GM23338 (cell line): Measurements from ENCODE around the gene LYRM2.

Experiments
- CREB1 ChIP-seq: fragments of 250-450 bp; sonication (Bioruptor Pico); IDR thresholded peaks from 2 replicates; pipeline ENCODE4 v1.5.0; 2020; ENCODE audit warnings: low read depth, mild to moderate bottlenecking, moderate library complexity
- EZH2 ChIP-seq: fragments of 200-600 bp; sonication (generic); IDR thresholded peaks from one replicate; pipeline ENCODE4 v1.8.0; 2017; ENCODE audit warnings: antibody characterized with exemption, mild to moderate bottlenecking, low read depth; ENCODE audit not compliant: unreplicated experiment
- EZH2phosphoT487 ChIP-seq: fragments of 200-600 bp; sonication (generic); IDR thresholded peaks from one replicate; pipeline ENCODE4 v1.8.1; 2018; ENCODE audit warnings: antibody characterized with exemption; ENCODE audit not compliant: unreplicated experiment
- JUNB ChIP-seq: IDR thresholded peaks from one replicate; pipeline ENCODE4 v1.6.1; 2016; ENCODE audit warnings: antibody characterized with exemption; ENCODE audit not compliant: unreplicated experiment
- NANOG ChIP-seq: IDR thresholded peaks from 2 replicates; pipeline ENCODE4 v1.6.1; 2016; ENCODE audit warnings: antibody characterized with exemption, borderline replicate concordance
- POLR2AphosphoS5 ChIP-seq: IDR thresholded peaks from 2 replicates; pipeline ENCODE4 v1.6.1; 2016; ENCODE audit warnings: antibody characterized with exemption, low read depth
- STAT1 ChIP-seq: IDR thresholded peaks from one replicate; pipeline ENCODE4 v1.6.1; 2016; ENCODE audit warnings: antibody characterized with exemption; ENCODE audit not compliant: unreplicated experiment
- ZNF331 ChIP-seq: fragments of 250-450 bp; sonication (Bioruptor Pico); IDR thresholded peaks from 2 replicates; pipeline ENCODE4 v1.5.0; 2020; ENCODE audit warnings: low read depth, mild to moderate bottlenecking, moderate library complexity
- TF ChIP-seq, protein P1 (sequence below), 2 experiments: fragments of 200-600 bp in 1 of 2; sonication (generic) in 1 of 2; conservative IDR thresholded peaks; 2 replicates each; pipeline versions ENCODE4 v1.5.1 to v1.6.1; 2016 to 2017; ENCODE audit warnings: antibody characterized with exemption in 2 of 2, low read depth in 2 of 2, mild to moderate bottlenecking in 2 of 2, moderate library complexity in 1 of 2
- TF ChIP-seq, protein P2 (sequence below): IDR thresholded peaks from one replicate; pipeline ENCODE4 v1.6.1; 2018; ENCODE audit warnings: antibody characterized with exemption; ENCODE audit not compliant: unreplicated experiment

DNA sequence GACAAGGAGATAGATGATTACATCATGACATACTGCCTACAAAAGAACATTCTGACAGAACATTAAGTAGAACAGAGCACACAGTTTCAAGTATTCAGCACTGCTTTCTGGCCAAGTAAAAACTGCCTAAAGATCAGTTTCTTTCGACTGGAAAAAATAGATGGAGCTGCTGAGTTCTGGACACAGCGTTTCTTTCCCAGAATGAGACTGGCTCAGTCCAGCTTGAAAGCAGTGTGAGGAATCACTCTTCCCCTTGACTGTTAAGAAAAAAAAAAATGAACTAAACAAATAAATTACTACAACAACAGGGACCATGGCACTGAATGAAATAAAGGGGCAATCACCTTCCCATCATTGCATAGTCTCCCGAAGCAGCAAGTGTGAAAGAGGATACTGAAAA, 4.4 kb upstream of the LYRM2 start:
- TF ChIP-seq, protein P1, sequence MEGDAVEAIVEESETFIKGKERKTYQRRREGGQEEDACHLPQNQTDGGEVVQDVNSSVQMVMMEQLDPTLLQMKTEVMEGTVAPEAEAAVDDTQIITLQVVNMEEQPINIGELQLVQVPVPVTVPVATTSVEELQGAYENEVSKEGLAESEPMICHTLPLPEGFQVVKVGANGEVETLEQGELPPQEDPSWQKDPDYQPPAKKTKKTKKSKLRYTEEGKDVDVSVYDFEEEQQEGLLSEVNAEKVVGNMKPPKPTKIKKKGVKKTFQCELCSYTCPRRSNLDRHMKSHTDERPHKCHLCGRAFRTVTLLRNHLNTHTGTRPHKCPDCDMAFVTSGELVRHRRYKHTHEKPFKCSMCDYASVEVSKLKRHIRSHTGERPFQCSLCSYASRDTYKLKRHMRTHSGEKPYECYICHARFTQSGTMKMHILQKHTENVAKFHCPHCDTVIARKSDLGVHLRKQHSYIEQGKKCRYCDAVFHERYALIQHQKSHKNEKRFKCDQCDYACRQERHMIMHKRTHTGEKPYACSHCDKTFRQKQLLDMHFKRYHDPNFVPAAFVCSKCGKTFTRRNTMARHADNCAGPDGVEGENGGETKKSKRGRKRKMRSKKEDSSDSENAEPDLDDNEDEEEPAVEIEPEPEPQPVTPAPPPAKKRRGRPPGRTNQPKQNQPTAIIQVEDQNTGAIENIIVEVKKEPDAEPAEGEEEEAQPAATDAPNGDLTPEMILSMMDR (conservative IDR thresholded peaks at IDR 0.05; ENCODE audit: low read depth in 2 of 2) = no peak
- TF ChIP-seq EZH2 (no peak), POLR2AphosphoS5 (no peak), EZH2phosphoT487 (no peak), ZNF331 (CRISPR knock-in tag) (no peak), CREB1 (CRISPR knock-in tag) (no peak), NANOG (no peak), STAT1 (no peak), JUNB (no peak)
- TF ChIP-seq, protein P2, sequence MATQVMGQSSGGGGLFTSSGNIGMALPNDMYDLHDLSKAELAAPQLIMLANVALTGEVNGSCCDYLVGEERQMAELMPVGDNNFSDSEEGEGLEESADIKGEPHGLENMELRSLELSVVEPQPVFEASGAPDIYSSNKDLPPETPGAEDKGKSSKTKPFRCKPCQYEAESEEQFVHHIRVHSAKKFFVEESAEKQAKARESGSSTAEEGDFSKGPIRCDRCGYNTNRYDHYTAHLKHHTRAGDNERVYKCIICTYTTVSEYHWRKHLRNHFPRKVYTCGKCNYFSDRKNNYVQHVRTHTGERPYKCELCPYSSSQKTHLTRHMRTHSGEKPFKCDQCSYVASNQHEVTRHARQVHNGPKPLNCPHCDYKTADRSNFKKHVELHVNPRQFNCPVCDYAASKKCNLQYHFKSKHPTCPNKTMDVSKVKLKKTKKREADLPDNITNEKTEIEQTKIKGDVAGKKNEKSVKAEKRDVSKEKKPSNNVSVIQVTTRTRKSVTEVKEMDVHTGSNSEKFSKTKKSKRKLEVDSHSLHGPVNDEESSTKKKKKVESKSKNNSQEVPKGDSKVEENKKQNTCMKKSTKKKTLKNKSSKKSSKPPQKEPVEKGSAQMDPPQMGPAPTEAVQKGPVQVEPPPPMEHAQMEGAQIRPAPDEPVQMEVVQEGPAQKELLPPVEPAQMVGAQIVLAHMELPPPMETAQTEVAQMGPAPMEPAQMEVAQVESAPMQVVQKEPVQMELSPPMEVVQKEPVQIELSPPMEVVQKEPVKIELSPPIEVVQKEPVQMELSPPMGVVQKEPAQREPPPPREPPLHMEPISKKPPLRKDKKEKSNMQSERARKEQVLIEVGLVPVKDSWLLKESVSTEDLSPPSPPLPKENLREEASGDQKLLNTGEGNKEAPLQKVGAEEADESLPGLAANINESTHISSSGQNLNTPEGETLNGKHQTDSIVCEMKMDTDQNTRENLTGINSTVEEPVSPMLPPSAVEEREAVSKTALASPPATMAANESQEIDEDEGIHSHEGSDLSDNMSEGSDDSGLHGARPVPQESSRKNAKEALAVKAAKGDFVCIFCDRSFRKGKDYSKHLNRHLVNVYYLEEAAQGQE = no peak
